ENCODE results near the gene NTHL1.
A peak's percentile ranks its signal among the peaks of the same experiment; 100 is the strongest.

NTHL1 gene

GRCh38 chr16:2007081-2007836 lies 40.4 kb downstream of the NTHL1 start:
- peak overlapping the region; percentile 68 for H3K4me3 ChIP-seq (replicated peaks; ENCODE audit: low read depth, low read length)
- no peak for DNase-seq (ENCODE audit: low read depth)
- no peak for TF ChIP-seq CTCF (IDR thresholded peaks at IDR 0.05; ENCODE audit: low read length, missing control alignments)

DNA sequence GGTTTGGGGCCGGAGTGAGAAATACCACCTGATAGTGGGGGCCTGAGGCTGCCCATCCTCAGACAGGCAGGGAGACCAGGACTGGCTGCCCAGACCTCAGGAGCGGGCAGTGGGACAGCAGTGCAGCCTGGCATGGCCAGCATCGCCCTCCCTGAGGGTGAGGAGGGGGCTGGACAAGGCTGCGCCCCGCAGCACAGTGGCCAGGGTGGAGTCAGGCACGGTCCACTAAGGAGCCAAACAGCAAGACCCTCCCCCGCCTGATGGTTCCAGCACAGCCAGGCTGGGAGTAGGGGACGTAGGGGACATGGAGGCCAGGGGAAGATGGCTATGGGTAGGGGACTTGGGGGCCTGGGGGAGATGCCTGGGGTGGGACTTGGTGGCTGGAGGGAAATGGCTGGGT lies 41.3 kb downstream of the NTHL1 start:
- no peak for TF ChIP-seq CTCF (IDR thresholded peaks at IDR 0.05; ENCODE audit: low read length, missing control alignments)
- DNase-seq (ENCODE audit: low read depth): no peak
- no peak overlapping the region for H3K4me3 ChIP-seq (replicated peaks; ENCODE audit: low read depth, low read length)

- no peak for DNase-seq (ENCODE audit: low read depth)
These were observed 42.0 kb downstream of the NTHL1 start for GRCh38 chr16:2005646-2006045.

DNA sequence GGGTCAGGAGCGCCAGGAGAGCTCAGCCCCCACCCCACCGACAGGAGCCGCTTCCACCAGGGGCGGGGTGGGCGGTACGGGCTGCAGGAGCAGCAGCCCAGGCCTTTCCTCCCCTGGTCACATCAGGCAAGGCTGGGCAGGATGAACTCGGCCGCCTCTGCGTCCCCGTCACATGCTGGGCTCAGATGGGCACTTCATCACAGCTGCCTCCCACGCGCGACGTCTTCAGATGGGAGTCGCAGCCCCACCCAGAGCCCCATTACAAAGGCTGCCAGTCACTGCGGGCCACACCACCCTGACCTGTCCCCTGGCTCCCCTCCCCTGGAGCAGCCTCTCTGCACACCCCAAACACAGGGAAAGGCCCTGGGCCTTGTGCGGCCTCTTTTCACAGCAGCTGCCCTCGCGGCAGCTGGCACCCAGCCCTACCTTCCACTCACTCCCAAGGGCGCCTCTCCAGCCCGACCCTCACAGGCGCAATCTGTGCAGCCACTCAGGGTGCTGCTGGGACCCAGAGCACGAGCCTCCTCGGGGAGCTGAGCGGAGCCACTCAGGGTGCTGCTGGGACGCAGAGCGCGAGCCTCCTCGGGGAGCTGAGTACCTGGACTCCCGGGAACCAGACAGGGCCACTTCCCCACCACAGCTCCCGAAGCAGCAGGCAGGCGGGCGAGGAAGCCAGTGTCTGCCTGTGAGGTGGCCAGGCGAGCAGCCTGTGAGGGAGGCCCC lies 42.7 kb downstream of the NTHL1 start:
- DNase-seq (ENCODE audit: low read depth): no peak
- no peak for TF ChIP-seq CTCF (IDR thresholded peaks at IDR 0.05; ENCODE audit: low read length, missing control alignments)
- H3K4me3 ChIP-seq (replicated peaks; ENCODE audit: low read depth, low read length): no peak overlapping the region

More at GRCh38 chr16:2005646-2006045, 42.0 kb downstream of the NTHL1 start:
- no peak for TF ChIP-seq CTCF (IDR thresholded peaks at IDR 0.05; ENCODE audit: low read length, missing control alignments)
- no peak overlapping the region for H3K4me3 ChIP-seq (replicated peaks; ENCODE audit: low read depth, low read length)

- peak; percentile 89 for TF ChIP-seq CTCF (IDR thresholded peaks at IDR 0.05; ENCODE audit: low read length, missing control alignments)
- DNase-seq (ENCODE audit: low read depth): peak; percentile 84
- no peak overlapping the region for H3K4me3 ChIP-seq (replicated peaks; ENCODE audit: low read depth, low read length)
These were observed 43.6 kb downstream of the NTHL1 start for GRCh38 chr16:2003827-2004641.

DNA sequence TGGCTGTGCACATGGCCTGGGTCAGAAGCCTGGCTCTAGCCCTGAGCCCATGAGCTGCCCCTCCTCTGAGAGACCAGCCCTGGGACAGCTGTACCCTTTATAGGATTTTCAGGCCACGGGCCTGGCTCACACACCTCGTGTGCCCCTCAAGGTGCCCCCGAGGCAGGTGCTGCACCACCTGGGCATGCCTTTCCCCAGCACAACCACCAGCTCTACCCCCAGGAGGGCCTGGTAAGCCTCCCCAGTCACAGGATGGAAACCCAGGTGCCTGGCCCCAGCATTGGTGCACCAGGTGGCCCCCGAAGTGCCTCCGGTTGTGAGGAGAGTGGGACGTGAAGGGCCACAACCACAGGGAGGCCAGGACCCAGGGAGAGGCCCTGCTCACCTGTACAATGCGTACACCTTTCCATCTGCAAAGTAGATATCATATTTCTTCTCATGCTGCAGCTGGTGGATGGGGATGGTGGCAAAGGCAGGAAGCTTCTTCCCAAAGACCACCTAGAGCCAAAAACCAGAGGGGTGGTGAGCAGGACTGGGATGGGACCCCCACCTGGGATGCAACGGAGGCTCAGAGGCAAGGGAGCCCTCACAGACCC lies 44.3 kb downstream of the NTHL1 start:
- no peak for DNase-seq (ENCODE audit: low read depth)
- no peak for TF ChIP-seq CTCF (IDR thresholded peaks at IDR 0.05; ENCODE audit: low read length, missing control alignments)
- H3K4me3 ChIP-seq (replicated peaks; ENCODE audit: low read depth, low read length): no peak overlapping the region

Data from fibroblast of pulmonary artery (primary cell).